HG03196 (cell line): ENCODE results near the gene WFDC10B.
"Not testable (repeated sequence)": the region's sequence is repeated elsewhere in the genome, so short reads cannot be mapped to it uniquely, and the experiment has no call there.

Experiments
- ATAC-seq: cut with Tn5 transposase; IDR thresholded peaks from one replicate; pipeline ENCODE4 v1.9.1; 2021; ENCODE audit not compliant: unreplicated experiment

WFDC10B gene

GRCh38 chr20:45649312-45649863 is 55.4 kb downstream of the WFDC10B start:
- ATAC-seq = no peak

GRCh38 chr20:45647441-45648050 is 57.3 kb downstream of the WFDC10B start:
- no peak for ATAC-seq

- no peak for ATAC-seq
Observed at GRCh38 chr20:45646875-45647274, 57.9 kb downstream of the WFDC10B start.

- not testable (repeated sequence) for ATAC-seq
Observed at GRCh38 chr20:45645869-45646268, 59.0 kb downstream of the WFDC10B start.

GRCh38 chr20:45641076-45641475 is 63.7 kb downstream of the WFDC10B start:
- ATAC-seq = not testable (repeated sequence)

- no peak for ATAC-seq
Observed at GRCh38 chr20:45639687-45640086, 65.1 kb downstream of the WFDC10B start.

GRCh38 chr20:45636513-45636912 is 68.3 kb downstream of the WFDC10B start:
- no peak for ATAC-seq
